HUES64 (cell line): ENCODE measurements around the gene FMNL2.

Experiments
- H3K27ac ChIP-seq: 2 replicates; pipeline ENCODE4 v1.7.0; 2013; ENCODE audit warnings: low read depth, low read length, inconsistent platforms
- H3K27me3 ChIP-seq: 2 replicates; pipeline ENCODE4 v1.6.1; 2013; ENCODE audit warnings: mild to moderate bottlenecking, low read length; ENCODE audit not compliant: insufficient read depth
- H3K36me3 ChIP-seq: 2 replicates; pipeline ENCODE4 v1.6.1; 2013; ENCODE audit warnings: mild to moderate bottlenecking, low read length; ENCODE audit not compliant: insufficient read depth
- H3K4me1 ChIP-seq: 2 replicates; pipeline ENCODE4 v1.6.1; 2013; ENCODE audit warnings: mild to moderate bottlenecking, low read length, moderate library complexity; ENCODE audit not compliant: insufficient read depth
- H3K4me3 ChIP-seq: 2 replicates; pipeline ENCODE4 v1.5.1; 2013; ENCODE audit warnings: mild to moderate bottlenecking, low read length, moderate library complexity
- H3K9ac ChIP-seq: 2 replicates; pipeline ENCODE4 v1.6.1; 2013; ENCODE audit warnings: mild to moderate bottlenecking, low read depth, low read length
- H3K9me3 ChIP-seq: 2 replicates; pipeline ENCODE4 v1.6.1; 2013; ENCODE audit warnings: low read depth, low read length; ENCODE audit not compliant: insufficient read depth
- WGBS: fragments of 150-250, 120-280 bp; methylation state at CpG from one replicate; pipeline ENCODE4 v1.1.7; 2013; ENCODE audit warnings: missing lambda C conversion rate; 5-methylcytosine and 5-hydroxymethylcytosine counted together

The FMNL2 gene

GRCh38 chr2:152683400-152683799, 348.4 kb downstream of the FMNL2 start:
- Histone ChIP-seq H3K9ac (no peak overlapping the region), H3K9me3 (peaks cover 9% of the 10 kb centered on the region), H3K4me3 (no peak overlapping the region), H3K4me1 (no peaks in the 10 kb centered on the region), H3K27me3 (no peaks in the 10 kb centered on the region), H3K27ac (no peak overlapping the region), H3K36me3 (peaks cover 92% of the 10 kb centered on the region)

GRCh38 chr2:152686321-152686720, 351.3 kb downstream of the FMNL2 start:
- Histone ChIP-seq H3K4me3 (no peak overlapping the region), H3K9me3 (peaks cover 9% of the 10 kb centered on the region), H3K36me3 (peaks cover 90% of the 10 kb centered on the region), H3K9ac (no peak overlapping the region), H3K27ac (no peak overlapping the region), H3K4me1 (no peaks in the 10 kb centered on the region), H3K27me3 (no peaks in the 10 kb centered on the region)

- Histone ChIP-seq H3K27ac (no peak overlapping the region), H3K9ac (no peak overlapping the region), H3K4me3 (no peak overlapping the region), H3K4me1 (no peaks in the 10 kb centered on the region; the same call in 1 of the 2 replicates), H3K27me3 (no peaks in the 10 kb centered on the region), H3K36me3 (peaks cover 75% of the 10 kb centered on the region), H3K9me3 (no peaks in the 10 kb centered on the region)
- WGBS = 80% methylated on average over 1 of the region's 4 CpGs
Observed at GRCh38 chr2:152693033-152693432, 358.1 kb downstream of the FMNL2 start.

- Histone ChIP-seq H3K27ac (no peak overlapping the region), H3K27me3 (no peaks in the 10 kb centered on the region), H3K4me3 (no peak overlapping the region), H3K36me3 (peaks cover 68% of the 10 kb centered on the region), H3K4me1 (no peaks in the 10 kb centered on the region; the same call in 1 of the 2 replicates), H3K9ac (no peak overlapping the region), H3K9me3 (no peaks in the 10 kb centered on the region)
- 96% methylated on average over 7 of the region's 8 CpGs for WGBS
Observed at GRCh38 chr2:152694161-152694661, 359.2 kb downstream of the FMNL2 start.

- Histone ChIP-seq H3K4me1 (no peaks in the 10 kb centered on the region; the same call in 1 of the 2 replicates), H3K9me3 (no peaks in the 10 kb centered on the region), H3K27ac (no peak overlapping the region), H3K9ac (no peak overlapping the region), H3K36me3 (peaks cover 63% of the 10 kb centered on the region), H3K4me3 (no peak overlapping the region), H3K27me3 (no peaks in the 10 kb centered on the region)
- 100% methylated on average over 3 of the region's 3 CpGs for WGBS
Observed at GRCh38 chr2:152695763-152696162, 360.8 kb downstream of the FMNL2 start.

GRCh38 chr2:152696476-152696875, 361.5 kb downstream of the FMNL2 start:
- H3K9me3 ChIP-seq = no peaks in the 10 kb centered on the region
- H3K27me3 ChIP-seq = no peaks in the 10 kb centered on the region
- peaks cover 56% of the 10 kb centered on the region for H3K36me3 ChIP-seq
- H3K9ac ChIP-seq = no peak overlapping the region
- no CpG with 5 or more reads among the region's 1 CpG for WGBS
- no peaks in the 10 kb centered on the region; the same call in 1 of the 2 replicates for H3K4me1 ChIP-seq
- H3K4me3 ChIP-seq = no peak overlapping the region
- H3K27ac ChIP-seq = no peak overlapping the region
